T47D (cell line): Measurements from ENCODE around the gene SEC22C.
"Not testable (repeated sequence)": the region's sequence is repeated elsewhere in the genome, so short reads cannot be mapped to it uniquely, and the experiment has no call there.

ENCODE experiments used
- DNase-seq, 2 experiments: peaks; one replicate each; pipeline versions ENCODE4 v3.0.0 to v3.0.0-alpha.2; 2011 to 2012; ENCODE audit warnings: low read depth in 1 of 2, low spot score in 1 of 2
- JUND ChIP-seq: IDR thresholded peaks from 2 replicates; pipeline ENCODE4 v1.6.1; 2012; ENCODE audit warnings: low read depth
- in situ Hi-C: cut with HindIII; loops from 2 replicates; pipeline ENCODE4 v1.10.0; 2016; ENCODE audit warnings: low sequenced_read_pairs, low pct_unique_long_range_greater_than_20kb

Gene SEC22C

DNA sequence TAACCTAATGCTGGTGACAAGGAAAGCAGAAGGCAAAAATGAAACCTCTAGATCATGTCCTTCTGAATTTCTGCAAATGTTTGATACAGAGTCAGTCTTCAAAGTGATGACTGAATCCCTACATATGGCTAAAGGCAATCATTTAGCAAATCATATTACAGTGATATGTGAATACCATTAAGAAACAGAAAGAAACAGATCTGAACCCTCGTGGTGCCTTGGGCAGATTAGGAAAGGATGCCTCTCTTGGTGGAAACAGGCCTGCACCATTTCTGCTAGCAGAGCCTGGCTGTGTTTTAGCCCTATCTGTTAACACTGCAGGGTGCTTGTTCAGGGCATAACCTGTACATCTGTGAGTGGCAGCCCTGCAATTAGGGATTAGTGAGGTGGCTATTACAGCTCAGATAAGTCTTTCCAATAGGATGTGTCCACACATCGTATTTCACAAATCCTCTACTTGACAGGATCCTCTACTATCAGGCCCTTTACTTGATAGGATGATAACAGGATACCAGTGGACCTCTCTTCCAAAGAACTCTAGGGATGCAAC lies 12.1 kb downstream of the SEC22C start:
- TF ChIP-seq JUND = no peak
- in situ Hi-C loops = no loop called here

GRCh38 chr3:42562047-42562907 lies 19.5 kb downstream of the SEC22C start:
- in situ Hi-C loops = no loop called here
- TF ChIP-seq JUND = no peak
- DNase-seq = no peak

More for the DNA sequence above, 12.1 kb downstream of the SEC22C start:
- no peak for DNase-seq

- in situ Hi-C loops = no loop called here
- DNase-seq = peak in 1 of 2 experiments; percentile 77
- no peak for TF ChIP-seq JUND
These were observed 23.9 kb downstream of the SEC22C start for GRCh38 chr3:42557854-42558253.

DNA sequence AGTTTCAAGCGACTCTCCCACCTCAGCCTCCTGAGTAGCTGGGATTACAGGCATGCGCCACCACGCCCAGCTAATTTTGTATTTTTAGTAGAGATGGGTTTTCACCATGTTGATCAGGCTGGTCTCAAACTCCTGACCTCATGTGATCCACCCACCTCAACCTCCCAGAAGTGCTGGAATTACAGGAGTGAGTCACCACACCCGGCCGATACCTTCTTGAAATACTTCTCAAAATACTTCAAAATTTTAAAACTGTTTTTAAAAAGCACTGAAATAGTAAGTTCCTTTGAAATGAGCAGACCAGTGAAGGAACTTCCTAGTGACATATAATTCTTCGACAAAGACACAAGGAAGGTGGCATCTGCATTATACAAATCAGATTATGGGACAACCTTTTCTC lies 24.9 kb downstream of the SEC22C start:
- in situ Hi-C loops, DNase-seq: not testable (repeated sequence)

DNA sequence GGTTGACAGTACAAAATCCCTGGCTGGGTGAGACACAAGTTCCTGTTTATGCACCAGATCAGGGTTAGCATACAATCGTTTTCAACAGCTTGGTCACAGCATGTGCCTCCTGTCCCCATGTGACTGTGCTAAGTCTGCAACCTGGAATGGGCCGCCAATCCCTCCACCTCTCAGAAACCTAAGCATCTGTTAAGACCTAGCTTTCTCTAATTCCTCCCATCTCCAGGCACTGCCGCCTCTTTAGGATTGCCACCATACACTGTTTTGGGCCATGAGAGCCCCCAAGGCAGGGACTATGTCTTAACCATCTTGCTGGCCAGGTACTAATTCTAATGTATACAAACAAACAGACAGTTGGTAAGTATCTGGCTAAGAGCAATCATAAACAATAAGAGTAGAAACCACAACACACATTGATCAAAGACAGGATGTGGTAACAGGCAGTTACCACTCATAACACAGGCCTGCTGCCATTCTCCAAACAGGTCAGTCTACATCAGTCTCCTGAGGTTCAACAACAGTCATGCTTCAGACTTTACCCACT lies 25.6 kb downstream of the SEC22C start:
- in situ Hi-C loops = no loop called here
- TF ChIP-seq JUND = no peak
- DNase-seq = no peak

- no peak for DNase-seq
- no peak for TF ChIP-seq JUND
- in situ Hi-C loops = no loop called here
These were observed 28.9 kb downstream of the SEC22C start for GRCh38 chr3:42552830-42553229.

DNA sequence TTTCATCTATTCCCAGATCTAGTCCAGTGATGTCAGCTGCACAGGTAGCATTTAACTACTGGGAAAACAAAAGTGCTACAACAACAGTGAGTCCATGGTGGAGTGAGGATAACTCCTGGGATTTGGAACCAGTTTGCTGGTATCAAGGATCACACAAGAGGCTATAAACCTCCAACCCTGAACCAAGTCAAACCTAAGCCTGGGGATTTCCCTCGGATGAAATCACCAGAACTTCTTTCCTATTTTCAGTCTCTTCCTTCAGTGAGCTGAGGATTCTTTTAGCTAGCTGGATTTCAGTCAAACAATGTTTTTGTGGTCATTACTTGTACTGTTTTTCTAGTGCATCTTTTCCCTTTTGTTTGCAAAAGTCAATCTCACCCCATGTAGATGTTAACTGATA lies 31.5 kb downstream of the SEC22C start:
- no peak for TF ChIP-seq JUND
- DNase-seq = no peak
- in situ Hi-C loops = no loop called here

GRCh38 chr3:42549131-42549530 lies 32.6 kb downstream of the SEC22C start:
- in situ Hi-C loops = no loop called here
- no peak for TF ChIP-seq JUND
- DNase-seq = no peak

DNA sequence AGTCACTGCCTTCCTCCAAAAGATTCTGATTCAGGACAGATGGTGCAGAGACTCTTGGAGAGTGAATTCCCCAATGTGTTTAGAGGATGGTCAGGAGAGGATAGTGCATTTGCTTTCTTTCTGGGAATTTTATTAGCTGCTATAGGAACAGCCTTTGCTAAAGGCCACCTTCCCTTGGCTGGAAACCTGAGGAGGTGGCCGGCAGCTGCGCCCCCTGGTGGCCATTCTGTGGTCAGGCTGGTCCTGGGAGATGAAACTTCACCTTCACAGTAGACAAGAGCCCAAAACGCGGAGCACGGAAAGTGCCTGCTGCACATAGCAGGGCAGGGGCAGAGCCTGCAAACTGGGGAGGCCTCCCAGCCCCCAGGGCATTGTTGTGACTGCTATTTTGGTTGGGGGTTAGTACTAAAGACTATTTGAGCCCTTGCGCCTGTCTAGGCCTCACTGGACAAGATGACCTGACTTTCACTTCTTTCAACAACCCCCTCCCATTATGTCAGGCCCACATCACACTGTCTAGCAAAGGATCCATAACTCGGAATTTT lies 34.3 kb downstream of the SEC22C start:
- in situ Hi-C loops = no loop called here
- DNase-seq = peak; percentile 67 to 84

DNA sequence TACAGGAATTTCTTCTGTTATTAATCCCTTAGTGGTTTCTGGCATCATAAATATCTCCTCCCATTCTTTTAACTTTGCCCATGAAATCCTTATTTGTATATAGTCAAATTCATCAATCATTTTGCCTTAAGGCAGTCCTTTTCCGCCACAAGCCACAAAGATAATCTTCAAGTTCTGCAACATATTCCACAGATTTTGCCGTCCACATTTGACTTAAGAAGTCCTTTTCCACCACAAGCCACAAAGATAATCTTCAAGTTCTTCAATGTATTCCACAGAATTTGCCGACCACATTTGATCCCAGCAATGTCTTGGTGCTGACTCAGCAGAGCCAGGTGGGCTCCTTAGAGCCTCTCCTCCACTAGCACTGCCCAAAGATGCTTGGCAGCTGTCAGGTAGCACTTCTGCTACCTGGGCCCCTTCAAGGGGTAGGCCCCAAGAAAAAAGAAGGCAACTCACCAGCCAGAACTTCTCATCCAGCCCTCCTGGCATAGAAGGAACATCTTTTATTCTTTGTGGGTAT lies 35.0 kb downstream of the SEC22C start:
- DNase-seq = no peak
- TF ChIP-seq JUND = no peak
- in situ Hi-C loops = no loop called here

More for the DNA sequence above, 34.3 kb downstream of the SEC22C start:
- no peak for TF ChIP-seq JUND

GRCh38 chr3:42545284-42545900 lies 36.4 kb downstream of the SEC22C start:
- in situ Hi-C loops = no loop called here

GRCh38 chr3:42544492-42545283 lies 37.1 kb downstream of the SEC22C start:
- in situ Hi-C loops = no loop called here
- DNase-seq = peak; percentile 78 to 89
- TF ChIP-seq JUND = no peak

More at GRCh38 chr3:42545284-42545900, 36.4 kb downstream of the SEC22C start:
- no peak for DNase-seq
- no peak for TF ChIP-seq JUND
